H1 (cell line): ENCODE data around the gene EPHA2. TPM values are rescaled to one million over a fixed set of nuclear protein-coding genes. Genes with fewer than 3 reads are reported as not detected.

Experiments used
- CTCF ChIA-PET: fragments of 300-600 bp; sonication (Branson Sonifier 250); formaldehyde crosslinking; loops from one replicate; lab custom pipeline; 2021; ENCODE audit not compliant: partially characterized antibody; lab: Charles Lee
- POLR2A ChIA-PET: fragments of 300-600 bp; sonication (Branson Sonifier 250); formaldehyde crosslinking; loops from one replicate; lab custom pipeline; 2021; ENCODE audit warnings: inconsistent platforms; ENCODE audit not compliant: partially characterized antibody; lab: Charles Lee
- DNase-seq, 2 experiments: peaks; one replicate each; pipeline versions ENCODE4 v3.0.0 to v3.0.0-alpha.2; 2010 to 2022; ENCODE audit warnings: low spot score in 2 of 2, low read depth in 1 of 2, mixed read lengths in 1 of 2
- FAIRE-seq: peaks from 2 replicates; lab custom pipeline; 2011; peaks lifted over from hg19 to GRCh38; lab: Jason Lieb, UNC
- H2AFZ ChIP-seq: 2 replicates; pipeline ENCODE4 v1.8.1; 2012; ENCODE audit warnings: low read length, inconsistent platforms
- H2AK5ac ChIP-seq: 2 replicates; pipeline ENCODE4 v1.6.1; 2013; ENCODE audit warnings: low read depth, low read length
- H2BK120ac ChIP-seq: replicated peaks from 2 replicates; pipeline ENCODE3; 2013; ENCODE audit warnings: low read depth, low read length, inconsistent platforms
- H2BK12ac ChIP-seq: 2 replicates; pipeline ENCODE4 v1.6.1; 2013; ENCODE audit warnings: low read depth, low read length
- H2BK15ac ChIP-seq: 2 replicates; pipeline ENCODE4 v1.6.1; 2013; ENCODE audit warnings: low read length
- H2BK20ac ChIP-seq: 2 replicates; pipeline ENCODE4 v1.6.1; 2013; ENCODE audit warnings: low read length
- H2BK5ac ChIP-seq: 2 replicates; pipeline ENCODE4 v1.6.1; 2013; ENCODE audit warnings: low read depth, low read length
- H3K14ac ChIP-seq: 2 replicates; pipeline ENCODE4 v1.6.1; 2013; ENCODE audit warnings: inconsistent platforms; ENCODE audit not compliant: insufficient read length
- H3K18ac ChIP-seq: 2 replicates; pipeline ENCODE4 v1.6.1; 2013; ENCODE audit warnings: low read length; ENCODE audit errors: extremely low read depth
- H3K23ac ChIP-seq: 2 replicates; pipeline ENCODE4 v1.6.1; 2013; ENCODE audit warnings: inconsistent platforms; ENCODE audit not compliant: insufficient read length
- H3K23me2 ChIP-seq: 2 replicates; pipeline ENCODE4 v1.6.1; 2013; ENCODE audit warnings: low read depth, low read length
- H3K27ac ChIP-seq: 2 replicates; pipeline ENCODE4 v1.6.1; 2011; ENCODE audit warnings: low read depth, low read length, inconsistent platforms
- H3K27me3 ChIP-seq, 4 experiments: replicated peaks in 1 of 4; 1 replicate in 1 of 4; 2 replicates in 3 of 4; pipeline versions ENCODE4 v1.6.1 to v1.8.1; 2011 to 2013; ENCODE audit warnings: low read length in 3 of 4, mild to moderate bottlenecking in 3 of 4, inconsistent platforms in 2 of 4, mixed read lengths in 2 of 4, moderate library complexity in 1 of 4; ENCODE audit not compliant: control insufficient read depth in 3 of 4, insufficient read depth in 3 of 4; ENCODE audit errors: extremely low read depth in 1 of 4
- H3K36me3 ChIP-seq, 4 experiments: 2 replicates each; pipeline versions ENCODE4 v1.6.1 to v1.8.1; 2011 to 2013; ENCODE audit warnings: mild to moderate bottlenecking in 4 of 4, low read length in 3 of 4, moderate library complexity in 2 of 4, control low read depth in 1 of 4, inconsistent platforms in 1 of 4; ENCODE audit not compliant: insufficient read depth in 4 of 4, control insufficient read depth in 2 of 4
- H3K4ac ChIP-seq: replicated peaks from 2 replicates; pipeline ENCODE3; 2013; ENCODE audit warnings: low read length, low read depth, mixed read lengths, inconsistent platforms; ENCODE audit not compliant: insufficient read length
- H3K4me1 ChIP-seq, 4 experiments: replicated peaks in 1 of 4; 1 replicate in 1 of 4; 2 replicates in 3 of 4; pipeline versions ENCODE4 v1.6.1 to v1.8.1; 2011 to 2013; ENCODE audit warnings: low read length in 3 of 4, inconsistent platforms in 2 of 4, mixed read lengths in 1 of 4; ENCODE audit not compliant: insufficient read depth in 4 of 4, control insufficient read depth in 3 of 4
- H3K4me2 ChIP-seq, 2 experiments: 2 replicates each; pipeline versions ENCODE4 v1.6.1 to v1.8.1; 2011 to 2013; ENCODE audit warnings: low read depth in 2 of 2, low read length in 2 of 2, control low read depth in 1 of 2, inconsistent platforms in 1 of 2, mild to moderate bottlenecking in 1 of 2; ENCODE audit not compliant: insufficient read depth in 1 of 2
- H3K4me3 ChIP-seq, 4 experiments: fragments of 200-600, 300-600 bp in 1 of 4; sonication (generic), shearing (Covaris generic), sonication (Bioruptor Twin) in 1 of 4; 2 replicates each; pipeline versions ENCODE4 v1.5.1 to v1.8.1; 2011 to 2016; ENCODE audit warnings: low read length in 4 of 4, low read depth in 3 of 4, control low read depth in 2 of 4, inconsistent platforms in 2 of 4, mild to moderate bottlenecking in 2 of 4, mixed read lengths in 1 of 4, moderate library complexity in 1 of 4; ENCODE audit not compliant: insufficient read depth in 2 of 4; ENCODE audit errors: extremely low read depth in 1 of 4
- H3K56ac ChIP-seq: replicated peaks from 2 replicates; pipeline ENCODE3; 2013; ENCODE audit warnings: low read depth, mild to moderate bottlenecking, mixed read lengths, low read length, inconsistent platforms; ENCODE audit not compliant: insufficient read length
- H3K79me1 ChIP-seq: 2 replicates; pipeline ENCODE4 v1.6.1; 2013; ENCODE audit warnings: low read depth, low read length, control low read depth
- H3K79me2 ChIP-seq, 2 experiments: 2 replicates each; pipeline versions ENCODE4 v1.6.1 to v1.8.1; 2012 to 2013; ENCODE audit warnings: low read length in 2 of 2, mild to moderate bottlenecking in 2 of 2, inconsistent platforms in 1 of 2; ENCODE audit not compliant: insufficient read depth in 2 of 2, control insufficient read depth in 1 of 2
- H3K9ac ChIP-seq, 4 experiments: replicated peaks in 1 of 4; 1 replicate in 1 of 4; 2 replicates in 3 of 4; pipeline versions ENCODE4 v1.6.1 to v1.8.1; 2011 to 2013; ENCODE audit warnings: low read depth in 3 of 4, low read length in 3 of 4, control low read depth in 2 of 4, mild to moderate bottlenecking in 2 of 4, moderate library complexity in 2 of 4, inconsistent platforms in 1 of 4; ENCODE audit errors: extremely low read depth in 1 of 4
- H3K9me3 ChIP-seq, 2 experiments: 2 replicates each; pipeline versions ENCODE4 v1.6.1 to v1.8.1; 2012 to 2013; ENCODE audit warnings: mild to moderate bottlenecking in 2 of 2, moderate library complexity in 2 of 2, control low read depth in 1 of 2, inconsistent platforms in 1 of 2, low read depth in 1 of 2, low read length in 1 of 2, mixed read lengths in 1 of 2; ENCODE audit not compliant: insufficient read depth in 2 of 2
- H4K20me1 ChIP-seq, 2 experiments: replicated peaks in 1 of 2; 2 replicates each; pipeline versions ENCODE3 to v1.8.1; 2011 to 2013; ENCODE audit warnings: inconsistent platforms in 2 of 2, low read length in 2 of 2, mild to moderate bottlenecking in 1 of 2; ENCODE audit not compliant: insufficient read depth in 2 of 2, control insufficient read depth in 1 of 2
- H4K5ac ChIP-seq: 2 replicates; pipeline ENCODE4 v1.6.1; 2013; ENCODE audit warnings: low read length, low read depth, mixed read lengths, inconsistent platforms; ENCODE audit not compliant: insufficient read length
- H4K8ac ChIP-seq: 2 replicates; pipeline ENCODE4 v1.8.0; 2013; ENCODE audit warnings: mild to moderate bottlenecking, moderate library complexity, low read length, inconsistent platforms; ENCODE audit not compliant: insufficient read depth; ENCODE audit errors: extremely low read depth
- H4K91ac ChIP-seq: replicated peaks from 2 replicates; pipeline ENCODE3; 2013; ENCODE audit warnings: low read length, mixed read lengths, inconsistent platforms; ENCODE audit not compliant: insufficient read length
- BRCA1 ChIP-seq: IDR thresholded peaks from 2 replicates; pipeline ENCODE4 v1.6.1; 2012; ENCODE audit warnings: low read depth, low read length, improper control_type of control experiment
- CEBPB ChIP-seq: IDR thresholded peaks from 2 replicates; pipeline ENCODE4 v1.6.1; 2012; ENCODE audit warnings: low read depth, low read length
- CHD2 ChIP-seq: IDR thresholded peaks from 2 replicates; pipeline ENCODE4 v1.6.1; 2012; ENCODE audit warnings: low read length, improper control_type of control experiment
- EGR1 ChIP-seq: IDR thresholded peaks from 2 replicates; pipeline ENCODE4 v1.6.1; 2011; ENCODE audit warnings: low read depth, low read length, borderline replicate concordance
- HDAC6 ChIP-seq: IDR thresholded peaks from one replicate; pipeline ENCODE4 v1.7.1; 2012; ENCODE audit warnings: low read depth, mild to moderate bottlenecking, inconsistent platforms, low read length, moderate library complexity
- POLR2A ChIP-seq, 2 experiments: IDR thresholded peaks; 1 replicate in 1 of 2; 2 replicates in 1 of 2; pipeline ENCODE4 v1.6.1; 2011; ENCODE audit warnings: low read depth in 2 of 2, low read length in 2 of 2, mild to moderate bottlenecking in 2 of 2; ENCODE audit errors: control extremely low read depth in 1 of 2
- POU5F1 ChIP-seq: IDR thresholded peaks from 2 replicates; pipeline ENCODE4 v1.6.1; 2011; ENCODE audit warnings: low read depth, mild to moderate bottlenecking, low read length, moderate library complexity
- SIN3A ChIP-seq, 2 experiments: IDR thresholded peaks in 1 of 2; conservative IDR thresholded peaks in 1 of 2; 2 replicates each; pipeline ENCODE4 v1.6.1; 2011 to 2012; ENCODE audit warnings: low read length in 2 of 2, improper control_type of control experiment in 1 of 2, low read depth in 1 of 2, mild to moderate bottlenecking in 1 of 2
- SIX5 ChIP-seq: IDR thresholded peaks from 2 replicates; pipeline ENCODE4 v1.6.1; 2011; ENCODE audit warnings: mild to moderate bottlenecking, low read depth, low read length
- SUZ12 ChIP-seq: fragments of 200-600 bp; sonication (generic); IDR thresholded peaks from 2 replicates; pipeline ENCODE4 v1.6.1; 2012; ENCODE audit warnings: mild to moderate bottlenecking, inconsistent platforms, low read length, moderate library complexity, mixed read lengths
- TAF7 ChIP-seq: optimal IDR thresholded peaks from 2 replicates; pipeline ENCODE3; 2011; ENCODE audit warnings: low read depth, mild to moderate bottlenecking, inconsistent platforms, low read length, moderate library complexity, borderline replicate concordance
- TBP ChIP-seq: IDR thresholded peaks from 2 replicates; pipeline ENCODE4 v1.6.1; 2011; ENCODE audit warnings: low read depth, low read length, improper control_type of control experiment
- TEAD4 ChIP-seq: IDR thresholded peaks from 2 replicates; pipeline ENCODE4 v1.6.1; 2012; ENCODE audit warnings: low read depth, low read length, inconsistent platforms, mixed read lengths
- YY1 ChIP-seq: IDR thresholded peaks from 2 replicates; pipeline ENCODE4 v1.6.1; 2011; ENCODE audit warnings: low read depth, mild to moderate bottlenecking, low read length
- ZNF274 ChIP-seq: IDR thresholded peaks from 2 replicates; pipeline ENCODE4 v1.7.0; 2012; ENCODE audit warnings: low read length, borderline replicate concordance; ENCODE audit errors: extremely low read depth
- WGBS, 2 experiments: shearing (Covaris generic) in 1 of 2; methylation state at CpG; one replicate each; pipeline versions ENCODE4 v1.1.6 to v1.1.7; 2013 to 2015; ENCODE audit warnings: low lambda C conversion rate in 2 of 2, mixed read lengths in 2 of 2, inconsistent platforms in 1 of 2, low coverage in 1 of 2, missing lambda C conversion rate in 1 of 2; ENCODE audit not compliant: insufficient replicate concordance in 2 of 2, insufficient coverage in 1 of 2, insufficient read length in 1 of 2; ENCODE audit errors: extremely low coverage in 1 of 2, missing lambda C conversion rate in 1 of 2; 5-methylcytosine and 5-hydroxymethylcytosine counted together
- polyA plus RNA-seq, 7 experiments: library from polyadenylated mRNA; depleted of rRNA in 3 of 7; stranded (reverse) in 5 of 7; unstranded in 2 of 7; fragments of >200 nt in 5 of 7; fragments of 200-250 nt in 2 of 7; gene quantifications; 1 replicate in 5 of 7; 2 replicates in 1 of 7; 4 replicates in 1 of 7; pipeline versions ENCODE4 v1.2.1 to v1.2.3, GENCODE V29; 2011 to 2013; ENCODE audit warnings: missing spikeins in 2 of 7, mixed read lengths in 2 of 7
- total RNA-seq: library from RNA; stranded (reverse); fragmentation: NEBNext Ultra II Directional; extraction: Animal tissue kit (Norgen Biotek cat#: 25700); gene quantifications from 2 replicates; pipeline ENCODE4 v1.2.1, GENCODE V29; 2021

EPHA2 gene
- total and polyA plus RNA-seq, 2 of the 8 experiments (the other 6 are each of a cell fraction or from before 2014, with no cell fraction given) = 26.8 to 33.6 TPM

- Histone ChIP-seq H2BK5ac (peak overlapping the region; percentile 89; the same call in 1 of the 2 replicates), H2AFZ (no peak overlapping the region), H3K14ac (no peak overlapping the region), H4K5ac (no peak overlapping the region), H3K4me1 (peaks cover 20 to 47% (median 33%) of the 10 kb centered on the region in 4 experiments), H3K27ac (no peak overlapping the region), H3K23ac (no peak overlapping the region), H3K23me2 (no peaks in the 10 kb centered on the region; the same call in 1 of the 2 replicates), H3K79me1 (no peaks in the 10 kb centered on the region), H3K4me2 (peak overlapping the region; percentile 47 to 50), H4K8ac (no peak overlapping the region), H3K18ac (no peak overlapping the region; the same call in 1 of the 2 replicates), H2AK5ac (no peak overlapping the region), H4K91ac (peak overlapping the region; percentile 82), H4K20me1 (no peaks in the 10 kb centered on the region), H2BK20ac (peak overlapping the region; percentile 48; the same call in 1 of the 2 replicates), H2BK120ac (no peak overlapping the region), H3K27me3 (no peaks in the 10 kb centered on the region), H2BK12ac (0 out of 2 replicates have a peak overlapping the region, but pooled peaks have one; percentile 97), H3K4ac (no peak overlapping the region), H3K36me3 (no peaks in the 10 kb centered on the region), H3K9me3 (no peaks in the 10 kb centered on the region), H3K79me2 (no peaks in the 10 kb centered on the region), H3K4me3 (peak overlapping the region in 1 of 4 experiments; percentile 32; a peak in 2 of 8 replicates), H3K56ac (no peak overlapping the region), H3K9ac (no peak overlapping the region), H2BK15ac (no peak overlapping the region)
- DNase-seq = peak; percentile 56 to 87
- no peak for FAIRE-seq
- 9% methylated on average over 16 of the region's 16 CpGs; no CpG with 5 or more reads in 1 of the 2 experiments for WGBS, 2 experiments
- CTCF ChIA-PET = interaction anchor here (1.1 to 31.3 kb wide), 4 partner anchors 34 to 74 kb away, joined by 3 to 522 read pairs (median 8); partner anchors contain the start of genes EPHA2 and FAM131C
- POLR2A ChIA-PET = interaction anchor here (1.1 to 3.2 kb wide), 7 partner anchors 9 to 59 kb away, joined by 3 to 11 read pairs (median 3); partner anchors contain the start of gene EPHA2
- TF ChIP-seq EGR1 (0 out of 2 replicates have a peak, but pooled peaks have one; percentile 24), ZNF274 (no peak), CHD2 (peak; percentile 49; the same call in 1 of the 2 replicates), BRCA1 (no peak), TEAD4 (0 out of 2 replicates have a peak, but pooled peaks have one; percentile 34), YY1 (no peak), SUZ12 (no peak), TBP (no peak), POU5F1 (no peak), POLR2A (IDR thresholded peaks at IDR 0.05; ENCODE audit: control extremely low read depth in 1 of 2, low read depth in 2 of 2, low read length in 2 of 2) (no peak), SIN3A (conservative IDR thresholded peaks at IDR 0.05 in 1 of 2, IDR thresholded peaks at IDR 0.05 in 1 of 2; ENCODE audit: low read depth in 1 of 2, low read length in 2 of 2) (no peak), SIX5 (no peak), HDAC6 (no peak), TAF7 (no peak), CEBPB (no peak)
These were observed 39.9 kb downstream of the EPHA2 start for GRCh38 chr1:16116002-16116401.
